Stimulated activated CD8-positive, alpha-beta memory T cell treated with anti-CD3 and anti-CD28 coated beads, Interleukin-12 subunit alpha, Interleukin-12 subunit beta, amount 100 ng/mL, for 1 hour (primary cell): Measurements from ENCODE around the gene ISCA2.
"Not testable (repeated sequence)": the region's sequence is repeated elsewhere in the genome, so short reads cannot be mapped to it uniquely, and the experiment has no call there.

ENCODE experiments used
- DNase-seq: peaks from one replicate; pipeline ENCODE4 v3.0.0-alpha.2; 2020; ENCODE audit warnings: low read depth

ISCA2 gene

DNA sequence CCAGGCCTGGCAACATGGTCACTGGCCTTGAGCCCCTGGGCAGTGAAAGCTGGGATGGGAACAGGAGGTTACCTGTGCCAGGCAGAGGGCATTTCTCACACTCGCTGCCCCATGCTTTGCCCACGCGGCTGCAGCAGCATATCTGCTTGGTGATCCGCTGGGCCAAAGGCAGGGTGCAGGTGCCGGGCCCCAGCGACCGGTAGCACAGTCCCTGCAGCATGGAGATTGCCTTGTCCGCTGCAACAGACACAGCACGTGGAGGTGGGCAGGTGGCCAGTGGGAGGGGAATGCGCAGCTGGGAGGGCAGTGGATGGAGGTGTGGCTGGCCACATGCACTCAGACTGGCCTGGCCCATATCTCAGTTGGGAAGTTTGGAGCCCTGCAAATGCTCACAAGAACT, 35.3 kb downstream of the ISCA2 start:
- DNase-seq = no peak

- DNase-seq = no peak
These were observed 37.4 kb downstream of the ISCA2 start for GRCh38 chr14:74531006-74531405.

DNA sequence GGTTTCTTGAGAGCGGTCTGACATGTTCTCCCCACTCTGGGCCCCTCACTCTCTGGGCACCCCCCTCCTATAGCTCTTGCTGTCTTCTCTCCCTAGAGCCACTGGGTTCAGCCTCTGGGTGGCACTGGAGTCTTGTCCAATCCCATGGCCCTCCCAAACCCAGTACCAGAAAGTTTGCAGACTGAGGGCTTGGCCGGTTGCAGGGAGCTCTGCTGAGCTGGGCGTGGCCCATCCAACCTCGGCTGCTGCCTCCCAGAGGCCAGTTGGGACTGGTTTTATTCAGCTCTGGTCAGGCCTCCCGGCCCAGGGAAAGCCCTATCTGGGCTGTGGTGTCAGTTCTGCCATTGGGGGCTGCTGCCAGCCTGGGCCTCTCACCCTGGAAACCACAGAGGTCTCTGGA, 37.9 kb downstream of the ISCA2 start:
- DNase-seq = no peak

DNA sequence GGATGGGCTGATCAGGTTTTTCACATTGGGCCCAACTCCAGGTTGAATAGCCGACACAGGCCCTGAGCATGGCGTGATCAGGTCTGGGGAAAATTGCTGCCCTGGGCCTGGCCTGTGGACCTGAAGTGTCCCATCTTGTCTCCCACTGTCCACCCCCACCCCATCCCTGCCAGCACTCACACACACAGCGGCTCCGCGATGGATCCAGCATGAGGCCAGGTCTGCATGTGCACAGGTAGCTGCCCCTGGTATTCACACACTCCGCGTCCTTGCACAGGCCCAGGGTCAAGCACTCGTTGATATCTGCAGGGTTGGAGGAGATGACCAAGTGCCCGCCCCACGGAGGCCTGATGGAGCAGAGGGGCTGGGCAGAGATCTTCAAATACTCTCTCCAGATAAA, 38.7 kb downstream of the ISCA2 start:
- no peak for DNase-seq

GRCh38 chr14:74533576-74533975, 40.0 kb downstream of the ISCA2 start:
- DNase-seq = no peak

DNA sequence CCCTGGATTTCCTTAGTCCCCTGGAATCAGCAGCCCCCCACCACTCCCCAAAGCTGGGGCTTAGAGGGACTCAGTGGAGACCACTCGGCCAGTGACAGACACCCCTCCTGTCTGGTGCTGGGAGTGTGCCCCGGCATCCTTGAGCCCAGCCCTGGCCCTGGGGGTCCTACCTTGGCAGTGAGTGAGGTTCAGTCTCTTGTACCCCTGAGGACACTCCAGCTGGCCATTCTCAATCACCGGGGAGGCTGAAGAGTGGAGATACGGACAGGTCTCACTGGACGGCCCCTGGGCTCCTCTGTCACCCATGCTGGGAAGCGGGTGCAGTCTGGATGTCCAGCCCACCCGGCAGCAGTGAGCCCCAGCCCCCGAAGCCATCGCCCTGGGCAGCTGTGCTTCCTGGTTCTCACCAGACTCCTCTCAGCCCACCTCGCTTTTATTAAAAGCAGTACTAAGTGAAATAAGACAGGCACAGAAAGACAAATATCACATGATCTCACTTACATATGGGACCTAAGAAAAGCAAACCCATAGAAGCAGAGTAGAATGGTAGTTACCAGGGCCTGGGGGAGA, 42.3 kb downstream of the ISCA2 start:
- DNase-seq = no peak

DNA sequence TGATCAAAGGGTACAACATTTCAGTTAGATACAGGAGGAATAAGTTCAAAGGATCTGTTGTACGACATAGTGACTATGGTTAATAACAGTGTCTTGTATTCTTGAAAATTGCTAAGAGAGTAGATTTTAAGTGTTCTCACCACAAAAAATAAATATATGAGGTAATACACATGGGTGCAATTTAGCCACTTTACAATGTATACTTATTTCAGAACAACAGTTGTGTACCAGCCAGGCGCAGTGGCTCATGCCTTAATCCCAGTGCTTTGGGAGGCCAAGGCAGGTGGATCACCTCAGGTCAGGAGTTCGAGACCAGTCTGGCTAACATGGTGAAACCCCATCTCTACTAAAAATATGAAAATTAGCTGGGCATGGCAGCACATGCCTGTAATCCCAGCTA, 42.8 kb downstream of the ISCA2 start:
- DNase-seq = not testable (repeated sequence)

- DNase-seq = no peak
These were observed 45.1 kb downstream of the ISCA2 start for GRCh38 chr14:74538411-74539391.

DNA sequence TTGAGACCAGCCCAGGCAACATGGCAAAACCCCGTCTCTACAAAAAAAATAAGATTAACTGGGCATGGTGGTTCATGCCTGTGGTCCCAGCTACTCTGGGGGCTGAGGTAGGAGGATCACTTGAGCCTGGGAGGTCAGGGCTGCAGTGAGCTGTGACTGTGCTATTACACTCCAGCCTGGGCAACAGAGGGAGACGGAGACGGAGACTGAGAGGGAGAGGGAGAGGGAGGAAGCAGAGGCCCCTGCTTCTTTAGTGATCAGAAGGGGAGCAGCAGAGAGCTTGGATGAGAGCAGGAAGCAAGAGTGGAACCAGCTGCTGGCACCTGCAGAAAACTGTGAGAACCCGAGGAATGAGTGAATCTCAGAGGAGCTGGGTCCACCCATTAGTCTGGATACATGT, 45.9 kb downstream of the ISCA2 start:
- no peak for DNase-seq

DNA sequence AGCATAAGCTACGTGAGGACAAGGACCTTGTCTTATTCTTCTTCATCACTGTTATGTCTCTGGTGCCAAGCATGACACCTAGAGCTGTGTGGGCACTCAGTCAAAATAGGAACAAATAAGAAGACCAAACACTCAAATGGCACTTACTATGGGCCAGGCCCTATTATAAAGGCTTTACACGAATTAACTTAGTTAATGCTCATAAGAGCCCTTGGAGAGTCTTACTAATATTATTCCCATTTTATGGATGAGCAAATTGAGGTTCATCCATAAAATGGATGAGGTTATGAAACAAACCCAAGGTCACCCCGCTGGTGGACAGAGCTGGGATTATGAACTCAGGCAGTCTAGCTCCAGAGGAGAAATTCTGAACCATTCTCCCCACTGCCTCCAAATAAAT, 47.7 kb downstream of the ISCA2 start:
- no peak for DNase-seq

DNA sequence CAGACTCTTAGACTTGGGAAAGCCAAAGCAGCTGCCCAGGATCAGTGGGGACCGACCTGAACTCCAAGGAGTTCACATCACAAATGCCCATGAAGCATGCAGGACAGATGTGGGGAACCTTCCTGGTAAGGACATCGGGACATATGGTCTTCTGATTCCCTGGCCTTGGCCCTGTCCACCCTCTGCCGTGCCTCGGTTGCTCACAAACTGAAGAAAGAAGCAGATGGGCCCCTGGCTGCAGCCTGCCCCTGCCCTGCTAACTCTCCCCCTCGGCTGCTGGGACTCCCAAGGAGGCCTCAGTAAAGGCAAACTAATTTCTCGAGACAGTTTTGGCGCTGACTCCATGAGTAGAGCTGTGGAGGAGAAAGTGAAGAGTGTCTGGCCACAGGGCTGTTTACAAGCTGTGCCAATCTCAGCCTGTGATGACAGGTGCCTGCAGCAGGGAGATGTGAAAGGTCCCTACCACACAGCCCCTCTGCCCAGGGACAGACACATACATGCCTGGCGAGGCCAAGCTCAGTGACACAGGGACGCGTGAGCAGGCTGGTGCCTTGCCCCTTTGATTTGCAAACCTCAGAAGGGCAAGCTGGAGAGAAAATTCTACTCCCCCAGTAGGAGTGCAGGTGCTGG, 48.6 kb downstream of the ISCA2 start:
- DNase-seq = no peak

DNA sequence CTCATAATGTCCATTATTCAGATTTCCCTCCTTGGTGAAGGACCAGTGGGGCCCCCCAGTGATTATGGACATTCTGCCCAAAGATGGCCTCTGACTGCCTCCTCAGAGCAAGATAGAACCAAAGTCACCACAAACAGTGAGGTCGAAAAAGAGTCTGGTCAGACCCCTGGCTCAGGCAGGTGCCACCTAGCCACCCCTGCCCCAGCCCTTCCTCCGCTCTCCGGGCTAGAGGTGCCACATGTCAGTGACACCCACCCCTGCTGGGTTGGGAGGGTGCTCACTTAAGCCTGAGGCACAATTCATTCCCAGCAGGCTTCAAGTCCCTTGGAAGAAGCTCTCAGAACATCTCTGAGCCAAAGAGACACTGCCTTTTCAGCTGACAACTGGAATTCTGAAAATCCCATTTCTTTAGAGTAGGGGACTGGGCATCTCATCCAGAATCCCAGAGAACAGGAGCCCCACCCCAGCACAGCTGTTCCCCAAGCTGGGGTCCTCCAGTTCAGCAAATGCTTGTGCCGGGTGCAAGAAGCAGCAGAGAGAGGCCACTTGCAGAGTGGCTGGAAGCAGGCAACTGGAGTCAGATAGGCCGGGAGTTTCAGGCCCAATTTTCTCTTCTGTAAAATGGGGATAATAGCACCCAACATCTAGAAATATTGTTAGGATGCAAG, 50.3 kb downstream of the ISCA2 start:
- DNase-seq = no peak

DNA sequence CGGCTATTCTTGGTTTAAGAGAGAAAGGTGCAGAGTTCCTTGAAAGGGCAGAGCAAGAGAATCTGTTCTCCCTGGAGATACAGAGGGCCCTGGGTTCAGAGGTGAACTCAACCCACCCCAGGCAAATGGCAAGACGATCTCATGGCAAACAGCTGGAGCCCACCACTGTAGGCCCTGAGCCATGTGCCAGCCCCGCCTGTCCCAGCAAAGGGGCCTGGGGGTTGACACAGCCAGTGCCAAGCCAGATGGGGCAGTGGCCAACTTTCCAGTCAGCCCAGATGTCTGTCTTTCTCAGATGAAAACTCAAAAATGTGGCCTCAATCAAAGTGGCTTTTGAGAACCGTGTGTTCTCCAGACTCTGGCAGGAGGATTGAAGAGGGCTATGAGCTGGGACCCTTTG, 51.8 kb downstream of the ISCA2 start:
- no peak for DNase-seq

GRCh38 chr14:74546416-74546815, 52.9 kb downstream of the ISCA2 start:
- DNase-seq = no peak
